ENCODE data around the gene LRMDA.

- TF ChIP-seq CTCF (IDR thresholded peaks at IDR 0.05): no peak
- TF ChIP-seq POLR2A (IDR thresholded peaks at IDR 0.05): no peak
Measured at GRCh38 chr10:75649466-75649865, 218.0 kb downstream of the LRMDA start.

Measured in body of pancreas (tissue), 4 donors.